8988T (cell line): ENCODE measurements around the gene ARHGAP26.

Source experiments
- DNase-seq: peaks from one replicate; pipeline ENCODE4 v3.0.0; 2011

Gene ARHGAP26

DNA sequence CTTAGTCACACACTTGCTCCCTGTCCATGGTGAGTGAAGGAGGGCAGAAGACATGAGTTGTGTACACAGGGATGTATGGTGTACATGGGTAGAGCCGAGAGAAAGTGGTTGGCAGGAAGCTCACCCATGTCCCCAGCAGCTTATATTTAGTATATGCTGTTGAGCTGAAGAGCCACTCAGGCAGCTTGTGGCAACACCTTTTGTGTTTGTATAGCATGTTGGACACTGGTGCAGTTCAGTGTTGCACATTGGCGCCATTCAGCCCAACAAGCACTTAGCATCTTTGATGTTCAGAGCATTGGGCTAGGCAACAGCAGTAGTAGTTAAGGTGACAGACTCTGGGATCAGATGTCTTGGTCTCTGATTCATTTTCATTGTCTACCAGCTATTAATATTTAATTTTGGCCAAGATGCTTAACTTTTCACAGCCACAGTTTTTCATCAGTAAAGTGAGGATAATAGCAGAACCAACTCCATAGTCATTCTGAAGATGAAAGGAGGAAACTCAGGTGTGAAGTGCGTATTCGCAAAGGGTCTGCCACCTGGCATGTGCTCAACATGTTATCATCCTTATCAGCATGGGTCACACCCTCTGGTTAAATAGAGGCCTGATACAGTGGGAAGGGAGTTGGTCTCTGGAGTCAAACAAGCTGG is 448.5 kb downstream of the ARHGAP26 start:
- no peak for DNase-seq

GRCh38 chr5:143219696-143220095 is 449.5 kb downstream of the ARHGAP26 start:
- no peak for DNase-seq

DNA sequence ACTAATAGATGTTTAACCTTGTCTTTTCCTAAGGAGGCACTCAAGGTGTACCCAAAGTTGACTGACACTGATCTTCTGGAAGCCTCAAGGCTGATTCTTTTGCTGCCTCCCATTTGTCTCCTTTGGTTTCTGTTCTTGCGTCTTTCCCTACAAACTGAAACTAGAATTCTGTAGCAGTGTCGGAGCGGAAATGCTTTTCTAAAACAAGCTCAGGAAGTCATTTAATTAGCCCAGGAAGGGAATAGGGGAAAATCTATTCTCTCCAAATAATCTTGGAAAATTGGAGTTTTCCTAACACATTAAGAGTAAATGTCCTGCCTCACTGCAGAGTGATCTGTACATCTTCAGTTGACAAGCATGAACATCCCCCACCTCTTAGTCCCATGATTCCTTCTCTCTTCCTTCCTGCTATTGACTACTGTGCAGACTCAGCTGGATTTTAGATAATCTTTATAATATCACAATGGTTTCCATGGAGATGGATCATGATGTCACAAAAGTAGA is 450.6 kb downstream of the ARHGAP26 start:
- DNase-seq = no peak

- DNase-seq = no peak
These were observed 452.4 kb downstream of the ARHGAP26 start for GRCh38 chr5:143222287-143223231.

GRCh38 chr5:143224672-143225071 is 454.5 kb downstream of the ARHGAP26 start:
- DNase-seq = no peak

- DNase-seq = no peak
These were observed 455.3 kb downstream of the ARHGAP26 start for GRCh38 chr5:143225511-143225910.

- DNase-seq = no peak
These were observed 456.2 kb downstream of the ARHGAP26 start for GRCh38 chr5:143226361-143226760.

GRCh38 chr5:143226872-143227271 is 456.7 kb downstream of the ARHGAP26 start:
- no peak for DNase-seq

DNA sequence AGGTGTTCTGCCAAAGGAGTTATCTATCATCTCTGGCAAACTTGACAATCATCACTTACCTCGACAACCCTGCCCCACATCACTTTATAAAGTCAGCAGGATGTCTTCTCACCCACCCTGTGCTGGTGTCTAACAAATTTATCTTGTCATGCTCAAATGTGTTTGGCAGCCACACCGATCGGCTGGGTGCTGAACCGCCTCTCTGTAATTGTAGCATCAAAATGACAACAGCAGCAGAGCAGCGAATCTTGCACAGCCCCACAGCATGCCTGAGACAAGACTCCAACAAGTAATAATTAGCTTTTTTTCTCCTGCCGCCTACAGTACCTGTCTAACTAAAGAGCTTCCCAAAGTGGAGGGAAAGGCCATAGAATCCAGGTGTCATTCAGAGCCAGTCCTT is 457.1 kb downstream of the ARHGAP26 start:
- DNase-seq = no peak

GRCh38 chr5:143228597-143229293 is 458.6 kb downstream of the ARHGAP26 start:
- DNase-seq = no peak

DNA sequence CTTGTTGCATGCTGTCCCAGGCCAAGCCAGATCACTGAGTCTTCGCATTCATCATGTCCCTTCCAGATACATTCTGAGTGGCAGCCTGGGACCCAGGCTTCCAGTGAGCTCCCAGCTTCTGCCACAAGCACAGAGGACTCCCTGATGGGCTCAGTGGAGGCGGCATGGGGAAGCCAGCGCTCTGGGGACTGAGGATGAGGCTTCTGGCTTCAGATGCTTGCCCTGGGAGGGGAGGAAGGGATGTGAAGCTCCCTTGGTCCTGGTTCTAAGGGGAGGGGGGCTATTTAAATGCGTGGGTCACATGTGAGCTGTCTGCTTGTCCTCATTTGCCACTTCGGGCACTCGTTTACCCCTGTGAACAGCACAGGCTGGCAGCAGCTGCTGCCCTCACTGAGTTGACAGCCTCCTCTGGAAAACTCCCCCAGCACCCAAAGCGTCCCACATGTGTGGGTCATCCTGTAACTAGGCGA is 459.3 kb downstream of the ARHGAP26 start:
- no peak for DNase-seq

DNA sequence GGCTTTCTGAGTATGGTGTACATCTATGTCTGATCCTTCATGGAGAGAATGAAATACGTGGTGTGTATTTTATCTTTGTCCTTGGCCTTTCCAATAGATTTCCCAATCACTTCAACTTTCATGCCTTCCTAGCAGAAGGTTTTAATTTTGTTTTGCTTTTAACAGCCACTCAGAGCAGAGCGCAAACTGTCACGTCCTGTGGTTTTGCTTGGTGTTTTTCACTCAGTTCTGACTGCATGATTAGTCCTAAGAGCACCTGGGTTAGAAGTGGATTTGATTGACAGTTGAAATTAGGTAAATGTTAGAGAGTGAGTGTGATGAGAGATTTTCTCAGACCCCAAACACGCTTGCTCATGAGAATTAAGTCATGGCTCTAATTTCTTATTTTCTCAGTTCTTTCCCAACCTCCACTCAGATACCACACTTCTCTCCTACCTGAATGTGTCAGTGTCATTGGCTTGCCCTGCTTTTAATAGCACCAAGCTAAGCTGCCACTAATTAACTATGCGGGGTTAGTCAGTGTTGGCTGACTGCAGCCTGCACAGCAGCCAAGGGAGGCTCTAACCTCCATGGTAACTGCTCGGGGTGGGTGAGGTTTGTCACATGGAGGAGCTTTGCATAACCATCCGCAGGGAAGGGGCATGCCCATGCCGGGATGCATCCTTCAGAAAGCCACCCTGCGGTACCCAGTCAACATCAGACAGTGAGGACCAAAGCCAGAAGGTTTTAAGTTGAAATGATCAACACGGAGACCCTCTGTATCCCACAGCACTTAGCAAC is 459.9 kb downstream of the ARHGAP26 start:
- no peak for DNase-seq

DNA sequence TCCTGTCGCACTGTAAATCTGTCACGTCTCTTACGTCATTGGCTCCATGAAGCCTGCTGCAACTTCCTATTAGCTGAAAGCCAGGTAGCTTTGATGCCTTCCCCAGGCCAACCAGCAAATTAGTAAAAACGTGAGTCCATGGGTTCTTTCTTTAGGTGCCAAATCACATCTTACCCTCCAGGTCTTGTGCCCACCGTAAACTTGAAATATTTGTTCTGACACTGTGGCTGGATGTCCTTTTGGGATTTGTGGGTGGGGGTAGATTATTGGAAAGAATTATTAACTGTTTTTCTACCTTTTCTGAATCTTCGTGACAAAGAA is 460.5 kb downstream of the ARHGAP26 start:
- DNase-seq = no peak

DNA sequence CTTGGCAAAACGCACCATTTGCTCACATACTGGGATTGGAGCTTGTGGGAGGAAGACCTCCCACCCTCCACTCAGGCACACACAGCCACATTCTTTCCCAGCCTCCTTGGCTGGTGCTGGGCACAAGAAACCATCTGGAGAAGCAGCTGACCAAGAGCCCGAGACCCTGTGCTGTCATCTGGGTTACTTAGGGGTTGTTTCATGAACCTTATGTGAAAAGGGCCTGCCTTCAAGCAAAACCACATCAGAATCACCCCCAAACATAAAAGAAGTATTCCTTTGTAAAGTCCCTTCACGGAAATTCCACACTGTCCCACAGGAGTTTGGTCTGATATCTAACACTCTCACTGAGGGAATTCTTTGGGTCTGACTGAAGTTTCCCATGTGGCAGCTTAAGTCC is 461.2 kb downstream of the ARHGAP26 start:
- DNase-seq = no peak

GRCh38 chr5:143231973-143232812 is 462.0 kb downstream of the ARHGAP26 start:
- DNase-seq = no peak

GRCh38 chr5:143233031-143233430 is 462.9 kb downstream of the ARHGAP26 start:
- no peak for DNase-seq

- DNase-seq = no peak
These were observed 464.1 kb downstream of the ARHGAP26 start for GRCh38 chr5:143234162-143234842.

DNA sequence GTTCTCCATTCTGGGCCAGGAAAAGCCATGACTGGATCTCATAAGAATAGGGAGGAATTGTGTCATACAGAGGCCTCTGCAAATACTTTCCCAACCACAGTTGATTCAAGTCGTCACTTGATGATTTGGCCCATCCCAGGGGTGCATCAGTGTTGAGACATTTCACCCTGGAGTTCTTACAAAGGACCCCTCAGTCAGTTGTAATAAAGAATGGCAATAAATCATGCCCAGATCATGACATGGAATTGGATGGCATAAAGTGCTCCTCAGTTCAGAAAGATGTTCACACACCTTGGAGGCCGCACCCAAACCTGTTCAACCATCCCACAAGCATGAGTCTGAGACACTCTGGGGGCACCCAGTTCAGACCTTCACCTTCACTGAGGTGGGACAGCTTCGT is 465.2 kb downstream of the ARHGAP26 start:
- DNase-seq = no peak

DNA sequence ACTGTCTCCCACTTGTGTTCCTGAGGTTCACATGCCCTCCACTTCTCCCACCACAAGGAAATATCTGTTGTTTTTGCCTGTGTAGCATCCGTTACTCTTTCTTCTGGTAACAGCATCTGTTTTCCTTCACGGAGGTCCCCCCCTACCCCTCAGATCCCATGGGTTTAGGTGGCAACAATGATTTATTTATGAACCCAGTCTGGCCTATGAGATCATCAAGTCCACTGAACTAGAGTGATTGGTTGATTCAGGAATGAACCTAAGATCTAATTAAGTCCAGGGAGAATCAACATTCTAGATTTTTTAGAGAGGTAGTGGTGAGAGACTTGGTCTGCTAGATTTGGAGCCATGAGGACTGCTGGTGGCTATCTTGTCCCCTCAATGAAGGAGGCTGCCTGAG is 466.5 kb downstream of the ARHGAP26 start:
- DNase-seq = no peak

GRCh38 chr5:143237664-143238063 is 467.5 kb downstream of the ARHGAP26 start:
- DNase-seq = no peak

DNA sequence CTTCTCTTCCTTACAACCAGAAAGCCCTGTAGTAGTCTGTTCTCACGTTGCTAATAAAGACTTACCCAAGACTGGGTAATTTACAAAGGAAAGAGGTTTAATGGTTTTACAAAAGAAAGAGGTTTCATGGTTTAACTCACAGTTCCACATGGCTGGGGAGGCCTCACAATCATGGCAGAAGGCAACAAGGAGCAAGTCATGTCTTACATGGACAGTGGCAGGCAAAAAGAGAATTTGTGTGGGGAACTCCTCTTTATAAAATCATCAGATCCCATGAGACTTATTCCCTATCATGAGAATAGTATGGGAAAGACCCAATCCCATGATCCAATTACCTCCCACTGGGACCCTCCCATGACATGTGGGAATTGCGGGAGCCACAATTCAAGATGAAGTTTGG is 468.4 kb downstream of the ARHGAP26 start:
- DNase-seq = no peak
